Effector memory CD8-positive, alpha-beta T cell (primary cell): ENCODE measurements around the gene GRK6.
"Not testable (repeated sequence)": the region's sequence is repeated elsewhere in the genome, so short reads cannot be mapped to it uniquely, and the experiment has no call there.

Experiments
- ATAC-seq: fragments of 150-1000 bp; cut with Tn5 transposase; replicated peaks from 2 replicates; pipeline ENCODE4 v1.10.0; 2021; ENCODE audit warnings: mild to moderate bottlenecking, moderate library complexity
- DNase-seq, 3 experiments: peaks; one replicate each; pipeline ENCODE4 v3.0.0; 2021
- H3K27ac Mint-ChIP-seq, 2 donors: one replicate each; pipeline ENCODE4 v1.8.0; 2022; ENCODE audit warnings: mild to moderate bottlenecking in 2 of 2, mixed read lengths in 2 of 2, moderate library complexity in 2 of 2
- H3K27me3 Mint-ChIP-seq, 2 donors: one replicate each; pipeline ENCODE4 v1.8.0; 2022; ENCODE audit warnings: mixed read lengths in 2 of 2
- H3K36me3 Mint-ChIP-seq: one replicate; pipeline ENCODE4 v1.8.0; 2022; ENCODE audit warnings: mild to moderate bottlenecking, moderate library complexity, mixed read lengths; ENCODE audit not compliant: insufficient read depth
- H3K4me1 Mint-ChIP-seq, 2 donors: one replicate each; pipeline ENCODE4 v1.8.0; 2022; ENCODE audit warnings: low read depth in 2 of 2, mixed read lengths in 2 of 2
- H3K4me3 Mint-ChIP-seq, 2 donors: one replicate each; pipeline ENCODE4 v1.8.0; 2022; ENCODE audit warnings: mild to moderate bottlenecking in 2 of 2, mixed read lengths in 2 of 2, moderate library complexity in 2 of 2
- H3K9me3 Mint-ChIP-seq, 2 donors: one replicate each; pipeline ENCODE4 v1.8.0; 2022; ENCODE audit warnings: mixed read lengths in 2 of 2

The GRK6 gene

DNA sequence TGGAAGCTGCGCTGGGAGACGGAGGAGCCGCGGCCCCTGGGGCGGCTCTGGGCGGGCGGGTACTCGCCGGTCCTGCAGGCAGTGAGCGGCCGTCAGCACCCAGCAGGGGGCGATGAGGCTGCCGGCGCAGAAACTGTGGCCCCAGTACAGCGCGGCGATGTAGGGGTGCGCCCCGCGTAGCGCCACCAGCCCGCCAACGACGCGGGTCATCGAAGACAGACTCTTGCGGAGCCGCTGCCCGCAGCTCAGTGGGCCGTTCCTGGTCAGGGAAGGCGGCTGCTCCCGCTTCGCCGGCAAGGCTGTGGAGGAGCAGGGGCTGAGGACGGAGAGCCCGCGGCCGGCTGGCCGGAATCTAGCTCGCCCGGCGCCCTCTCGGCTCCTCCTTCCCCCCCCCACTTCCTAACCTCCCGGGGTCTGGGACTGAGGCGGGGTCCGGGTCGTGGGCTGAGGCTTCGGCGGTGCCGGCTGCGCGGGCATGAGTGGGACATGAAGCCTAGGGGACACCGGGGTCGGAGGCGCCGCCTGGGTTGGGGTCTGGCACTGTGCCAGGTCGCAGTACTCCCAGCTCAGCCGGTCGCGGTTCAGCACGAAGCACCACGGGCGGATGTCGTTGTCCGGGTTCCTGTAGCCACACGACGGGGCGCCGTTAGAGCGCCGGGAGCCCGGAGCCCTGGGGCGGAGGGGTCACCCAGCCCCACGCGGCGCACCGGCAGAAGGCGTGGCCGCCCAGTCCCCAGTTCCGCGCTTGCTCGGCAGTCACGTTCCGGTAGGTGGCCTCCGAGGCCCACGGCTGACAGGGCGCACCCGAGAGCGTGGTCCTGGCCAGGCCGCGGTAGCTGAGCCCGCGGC lies 22.5 kb upstream of the GRK6 start:
- Mint-ChIP-seq H3K27ac (peak overlapping the region; percentile 41 to 78), H3K4me3 (peak overlapping the region; percentile 85 to 87), H3K36me3 (peaks cover 6% of the 10 kb centered on the region), H3K4me1 (peaks cover 37 to 40% of the 10 kb centered on the region in 2 donors), H3K27me3 (no peaks in the 10 kb centered on the region), H3K9me3 (no peaks in the 10 kb centered on the region)
- peak; percentile 79 for ATAC-seq
- DNase-seq: peak; percentile 82 to 85 (median 84)

DNA sequence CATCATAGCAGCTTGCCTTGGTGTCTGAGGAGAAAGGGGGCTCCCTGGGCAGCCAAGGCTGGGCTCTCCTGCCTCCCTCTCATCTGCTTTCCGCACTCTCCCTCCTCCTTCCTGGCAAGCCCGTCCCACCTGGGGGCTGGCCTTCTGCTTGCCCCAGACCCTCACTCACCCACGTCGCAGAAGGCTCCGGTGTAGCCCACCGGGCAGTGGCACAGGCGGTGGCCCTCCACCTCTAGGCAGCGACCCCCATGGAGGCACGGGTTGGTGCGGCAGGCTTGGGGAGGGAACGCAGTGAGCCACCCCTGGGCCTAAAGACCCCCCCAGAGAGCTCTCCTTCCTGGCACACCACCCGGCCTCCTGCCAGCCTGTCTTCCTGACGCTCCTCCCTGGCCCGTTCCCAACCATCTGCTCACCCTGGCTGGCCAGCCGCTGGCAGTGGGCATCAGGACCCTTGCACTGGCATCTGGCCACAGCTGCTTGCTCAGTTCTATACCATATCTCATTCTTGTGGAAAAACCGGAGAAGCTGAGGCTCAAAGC lies 21.8 kb upstream of the GRK6 start:
- peak overlapping the region; percentile 85 to 87 for H3K4me3 Mint-ChIP-seq
- H3K27ac Mint-ChIP-seq: peak overlapping the region; percentile 41 to 66
- H3K9me3 Mint-ChIP-seq: no peaks in the 10 kb centered on the region
- H3K4me1 Mint-ChIP-seq: peaks cover 40 to 43% of the 10 kb centered on the region in 2 donors
- no peaks in the 10 kb centered on the region for H3K27me3 Mint-ChIP-seq
- no peak for DNase-seq
- ATAC-seq: no peak
- peaks cover 6% of the 10 kb centered on the region for H3K36me3 Mint-ChIP-seq

DNA sequence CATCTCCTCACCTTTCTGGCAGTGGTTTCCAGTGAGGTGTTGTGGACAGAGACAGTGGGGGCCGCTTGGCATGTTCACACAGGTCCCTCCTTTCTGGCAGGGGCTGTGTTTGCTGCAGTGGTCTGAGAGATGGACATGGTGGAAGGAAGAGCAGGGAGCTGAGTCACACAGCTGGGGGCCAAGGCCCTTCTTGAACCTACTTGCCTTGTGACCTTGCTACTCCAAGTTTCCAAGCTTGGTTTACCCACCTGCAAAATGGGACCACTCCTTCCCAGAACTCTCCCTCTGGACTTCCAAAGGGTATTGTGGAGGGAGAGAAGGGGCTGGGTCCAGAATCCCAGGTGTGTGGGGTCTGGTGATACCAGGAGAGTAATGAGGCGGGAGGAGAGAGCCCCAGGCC lies 21.2 kb upstream of the GRK6 start:
- ATAC-seq (no peak), DNase-seq (no peak)
- peaks cover 41 to 45% of the 10 kb centered on the region in 2 donors for H3K4me1 Mint-ChIP-seq
- H3K9me3 Mint-ChIP-seq: no peaks in the 10 kb centered on the region
- H3K36me3 Mint-ChIP-seq: peaks cover 6% of the 10 kb centered on the region
- peak overlapping the region; percentile 85 to 87 for H3K4me3 Mint-ChIP-seq
- peak overlapping the region; percentile 41 to 66 for H3K27ac Mint-ChIP-seq
- H3K27me3 Mint-ChIP-seq: no peaks in the 10 kb centered on the region

DNA sequence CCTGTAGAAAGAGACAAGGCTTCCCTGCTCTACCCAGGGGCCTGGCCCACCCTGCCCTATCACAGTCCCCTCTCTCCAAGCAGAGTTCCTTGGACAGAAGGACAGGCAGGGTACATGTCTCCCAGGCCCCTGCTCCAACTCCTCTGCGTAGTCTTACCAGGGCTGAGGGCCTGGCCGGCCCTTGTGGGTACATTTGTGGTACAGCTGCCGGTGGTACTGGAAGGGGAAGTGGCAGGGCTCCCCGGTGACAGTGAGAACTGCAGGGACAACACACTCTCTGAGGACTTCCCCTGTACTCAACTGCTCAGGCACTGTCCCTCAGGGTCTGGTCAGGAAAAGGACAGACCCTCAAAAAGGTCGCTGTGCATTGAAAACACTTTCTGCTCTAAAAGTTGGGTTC lies 20.7 kb upstream of the GRK6 start:
- Mint-ChIP-seq H3K9me3 (no peaks in the 10 kb centered on the region), H3K27me3 (no peaks in the 10 kb centered on the region), H3K4me1 (peaks cover 46 to 50% of the 10 kb centered on the region in 2 donors), H3K4me3 (peak overlapping the region; percentile 85 to 87), H3K27ac (peak overlapping the region in 1 of 2 donors; percentile 41), H3K36me3 (peaks cover 6% of the 10 kb centered on the region)
- no peak for DNase-seq
- no peak for ATAC-seq

DNA sequence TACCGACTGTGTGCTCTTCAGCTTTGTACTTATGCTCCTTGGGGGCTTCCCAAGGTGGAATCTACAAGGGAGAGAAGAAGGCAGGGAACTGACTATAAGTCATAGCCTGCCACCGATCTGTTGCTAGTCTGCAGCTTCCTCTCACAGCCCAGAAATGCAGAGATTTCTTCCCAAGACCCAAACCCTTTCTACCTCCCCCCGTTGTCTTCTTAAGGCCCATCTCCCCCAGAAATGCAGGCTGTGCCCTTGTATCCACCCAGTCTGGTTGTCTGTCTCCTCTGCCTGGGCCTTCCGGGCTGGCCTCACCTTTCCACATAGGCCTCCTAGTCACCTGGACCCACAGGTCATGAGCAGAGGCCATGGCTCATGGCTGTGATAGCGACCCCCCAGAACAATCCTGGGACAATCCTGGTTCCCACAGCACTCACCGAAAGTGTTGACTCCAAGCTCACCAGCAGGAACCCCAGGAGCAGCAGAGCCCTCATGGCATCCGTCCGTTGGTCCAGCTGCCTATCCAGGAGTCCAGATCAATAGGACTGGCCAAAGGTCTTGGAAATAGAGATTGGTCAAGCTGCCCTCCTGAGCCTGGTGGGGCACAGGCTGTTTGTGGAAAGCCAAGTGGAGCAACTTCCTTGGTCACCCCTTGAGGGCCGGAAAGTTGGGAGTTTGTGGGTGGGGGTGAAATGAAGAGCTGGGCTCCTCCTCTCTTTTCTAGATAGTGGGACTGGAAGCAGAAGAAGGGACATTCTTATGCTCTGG lies 17.3 kb upstream of the GRK6 start, which contains the start of gene F12:
Gene F12, minus strand, starts transcription at position 522 of the 759 bp plus-strand sequence. Its CDS starts 37 bp downstream, at position 485.
- ATAC-seq (no peak), DNase-seq (no peak)
- peaks cover 47 to 54% of the 10 kb centered on the region in 2 donors for H3K4me1 Mint-ChIP-seq
- no peaks in the 10 kb centered on the region for H3K27me3 Mint-ChIP-seq
- H3K36me3 Mint-ChIP-seq: peaks cover 17% of the 10 kb centered on the region
- H3K4me3 Mint-ChIP-seq: peak within 1 kb of the TSS; percentile 67 to 77
- no peaks in the 10 kb centered on the region for H3K9me3 Mint-ChIP-seq
- peak within 1 kb of the TSS; percentile 49 to 72 for H3K27ac Mint-ChIP-seq

DNA sequence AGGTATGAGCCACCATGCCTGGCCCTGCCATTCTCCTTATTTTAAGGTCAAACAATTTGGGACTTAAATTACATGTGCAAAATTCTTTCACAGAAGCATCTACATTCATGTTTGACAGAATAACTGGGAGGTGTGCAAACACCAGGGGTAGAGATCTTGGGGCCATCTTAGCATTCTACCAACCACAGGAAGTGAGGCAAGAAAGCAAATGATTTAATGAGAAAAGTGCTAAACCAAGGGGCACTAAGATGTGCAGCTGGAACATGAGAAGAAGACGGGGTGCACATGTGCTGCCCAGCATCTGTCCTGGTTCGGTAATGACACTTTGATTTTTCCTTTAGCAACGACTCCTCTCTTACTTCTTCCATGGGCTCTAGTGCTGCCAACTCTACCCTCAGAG lies 15.9 kb upstream of the GRK6 start:
- H3K27me3 Mint-ChIP-seq: no peaks in the 10 kb centered on the region
- H3K4me1 Mint-ChIP-seq: peaks cover 37 to 46% of the 10 kb centered on the region in 2 donors
- H3K27ac Mint-ChIP-seq: peak overlapping the region; percentile 49 to 72
- peaks cover 14% of the 10 kb centered on the region for H3K36me3 Mint-ChIP-seq
- no peak for DNase-seq
- no peaks in the 10 kb centered on the region for H3K9me3 Mint-ChIP-seq
- ATAC-seq: peak; percentile 59
- H3K4me3 Mint-ChIP-seq: peak overlapping the region; percentile 67 to 77

DNA sequence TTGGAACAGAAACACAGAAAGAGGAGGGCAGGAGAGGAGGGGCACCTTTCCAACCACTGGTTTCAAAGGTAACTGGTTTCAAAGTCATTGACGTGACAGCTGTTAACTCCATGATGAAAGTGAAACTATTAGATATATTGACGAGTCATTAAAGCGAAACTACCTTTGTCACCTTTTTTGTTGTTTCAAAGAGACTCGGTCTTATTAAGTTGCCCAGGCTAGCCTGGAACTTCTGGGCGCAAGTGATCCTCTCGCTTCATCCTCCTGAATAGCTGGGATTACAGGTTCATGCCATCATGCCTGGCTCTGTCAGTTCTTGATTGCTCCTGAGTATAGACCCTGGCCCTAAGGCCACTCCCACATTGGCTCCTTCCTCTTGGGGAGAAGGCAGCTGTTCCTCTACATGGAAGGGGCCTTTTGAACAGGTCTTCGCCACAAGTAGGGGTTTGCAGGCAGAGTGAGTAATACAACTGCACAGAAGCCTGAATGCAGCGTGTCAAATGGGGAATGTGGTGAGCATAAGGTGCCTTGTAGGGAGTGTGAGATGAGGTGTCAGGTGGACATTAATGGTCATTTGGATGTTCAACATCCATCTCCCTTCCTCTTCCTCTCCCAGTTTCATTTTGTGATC lies 13.8 kb upstream of the GRK6 start:
- Mint-ChIP-seq H3K9me3 (no peaks in the 10 kb centered on the region), H3K4me3 (peak overlapping the region; percentile 77 to 80), H3K27ac (peak overlapping the region; percentile 93 to 94), H3K4me1 (peaks cover 26 to 35% of the 10 kb centered on the region in 2 donors), H3K36me3 (peaks cover 14% of the 10 kb centered on the region), H3K27me3 (no peaks in the 10 kb centered on the region)
- ATAC-seq (peak; percentile 80), DNase-seq (no peak)

DNA sequence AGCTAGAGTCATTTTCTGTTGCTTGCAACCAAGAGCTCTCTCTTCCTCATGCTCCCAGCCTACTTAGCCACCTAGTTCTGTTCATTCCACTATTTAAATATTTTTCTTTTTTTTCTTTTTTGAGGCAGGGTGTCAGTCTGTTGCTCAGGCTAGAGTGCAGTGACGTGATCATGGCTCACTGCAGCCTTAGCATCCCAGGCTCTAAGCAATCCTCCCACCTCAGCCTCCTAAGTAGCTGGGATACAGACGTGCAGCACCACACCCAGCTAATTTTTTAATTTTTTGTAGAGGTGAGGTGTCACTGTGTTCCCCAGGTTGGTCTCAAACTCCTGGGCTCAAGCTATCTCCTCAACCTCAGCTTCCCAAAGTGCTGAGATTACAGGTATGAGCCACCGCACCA lies 12.0 kb upstream of the GRK6 start:
- Mint-ChIP-seq H3K9me3 (no peaks in the 10 kb centered on the region), H3K4me3 (no peak overlapping the region), H3K4me1 (peaks cover 26 to 31% of the 10 kb centered on the region in 2 donors), H3K36me3 (peaks cover 14% of the 10 kb centered on the region), H3K27ac (peak overlapping the region; percentile 10 to 55), H3K27me3 (no peaks in the 10 kb centered on the region)
- DNase-seq (no peak), ATAC-seq (no peak)

DNA sequence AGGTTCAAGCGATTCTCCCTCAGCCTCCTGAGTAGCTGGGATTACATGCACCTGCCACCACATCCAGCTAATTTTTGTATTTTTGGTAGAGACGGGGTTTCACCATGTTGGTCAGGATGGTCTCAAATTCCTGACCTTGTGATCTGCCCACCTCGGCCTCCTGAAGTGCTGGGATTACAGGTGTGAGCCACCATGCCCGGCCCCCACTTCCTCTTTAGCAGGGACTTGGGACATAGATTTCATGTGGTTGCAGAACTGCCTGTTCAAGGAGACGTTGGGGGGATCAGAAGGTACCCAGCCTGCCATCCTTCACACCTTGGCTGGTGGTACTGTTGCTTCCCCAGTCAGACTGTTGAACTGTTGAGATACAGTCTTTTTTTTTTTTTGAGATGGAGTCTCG lies 9.4 kb upstream of the GRK6 start:
- ATAC-seq, H3K27ac Mint-ChIP-seq, H3K4me3 Mint-ChIP-seq, H3K9me3 Mint-ChIP-seq, DNase-seq, H3K27me3 Mint-ChIP-seq: not testable (repeated sequence)
- H3K36me3 Mint-ChIP-seq: peaks cover 11% of the 10 kb centered on the region
- H3K4me1 Mint-ChIP-seq: peaks cover 12 to 15% of the 10 kb centered on the region in 2 donors

DNA sequence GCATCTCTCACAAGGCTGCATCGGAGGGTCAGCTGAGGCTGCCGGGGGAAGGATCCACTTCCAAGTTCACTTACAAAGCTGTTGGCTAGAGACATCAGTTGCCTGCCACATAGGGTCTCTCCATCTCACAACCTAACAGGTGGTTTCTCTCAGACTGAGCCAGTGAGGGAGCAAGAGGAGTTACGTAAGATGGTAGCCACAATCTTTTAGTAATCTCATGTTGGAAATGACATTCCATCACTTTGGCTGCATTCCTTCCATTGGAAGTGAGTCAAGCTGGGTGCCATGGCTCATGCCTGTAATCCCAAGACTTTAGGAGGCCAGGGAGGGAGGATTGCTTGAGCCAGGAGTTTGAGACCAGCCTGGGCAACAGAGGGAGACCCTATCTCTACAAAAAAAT lies 7.4 kb upstream of the GRK6 start:
- no peak overlapping the region for H3K27ac Mint-ChIP-seq
- peaks cover 3 to 5% of the 10 kb centered on the region in 2 donors for H3K4me1 Mint-ChIP-seq
- H3K4me3 Mint-ChIP-seq: no peak overlapping the region
- DNase-seq (no peak), ATAC-seq (no peak)
- H3K9me3 Mint-ChIP-seq: no peaks in the 10 kb centered on the region
- no peaks in the 10 kb centered on the region for H3K27me3 Mint-ChIP-seq
- no peaks in the 10 kb centered on the region for H3K36me3 Mint-ChIP-seq

DNA sequence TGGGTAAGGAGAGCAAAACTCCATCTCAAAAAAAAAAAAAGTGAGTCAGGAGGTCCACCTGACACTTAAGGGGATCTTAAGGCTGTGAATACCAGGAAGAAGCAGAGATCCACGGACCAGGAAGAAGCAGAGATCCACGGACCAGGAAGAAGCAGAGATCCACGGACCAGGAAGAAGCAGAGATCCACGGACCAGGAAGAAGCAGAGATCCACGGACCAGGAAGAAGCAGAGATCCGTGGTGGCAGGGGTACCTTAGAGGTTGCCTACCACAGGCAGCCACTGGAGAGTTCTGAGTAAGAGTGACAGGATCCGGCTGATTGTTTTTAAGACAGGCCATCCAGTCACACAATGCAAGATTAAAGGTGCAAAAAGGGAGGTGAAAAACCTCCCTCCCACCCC lies 6.0 kb upstream of the GRK6 start:
- H3K27me3 Mint-ChIP-seq, ATAC-seq, DNase-seq, H3K27ac Mint-ChIP-seq, H3K9me3 Mint-ChIP-seq, H3K4me3 Mint-ChIP-seq, H3K4me1 Mint-ChIP-seq, H3K36me3 Mint-ChIP-seq: not testable (repeated sequence)

DNA sequence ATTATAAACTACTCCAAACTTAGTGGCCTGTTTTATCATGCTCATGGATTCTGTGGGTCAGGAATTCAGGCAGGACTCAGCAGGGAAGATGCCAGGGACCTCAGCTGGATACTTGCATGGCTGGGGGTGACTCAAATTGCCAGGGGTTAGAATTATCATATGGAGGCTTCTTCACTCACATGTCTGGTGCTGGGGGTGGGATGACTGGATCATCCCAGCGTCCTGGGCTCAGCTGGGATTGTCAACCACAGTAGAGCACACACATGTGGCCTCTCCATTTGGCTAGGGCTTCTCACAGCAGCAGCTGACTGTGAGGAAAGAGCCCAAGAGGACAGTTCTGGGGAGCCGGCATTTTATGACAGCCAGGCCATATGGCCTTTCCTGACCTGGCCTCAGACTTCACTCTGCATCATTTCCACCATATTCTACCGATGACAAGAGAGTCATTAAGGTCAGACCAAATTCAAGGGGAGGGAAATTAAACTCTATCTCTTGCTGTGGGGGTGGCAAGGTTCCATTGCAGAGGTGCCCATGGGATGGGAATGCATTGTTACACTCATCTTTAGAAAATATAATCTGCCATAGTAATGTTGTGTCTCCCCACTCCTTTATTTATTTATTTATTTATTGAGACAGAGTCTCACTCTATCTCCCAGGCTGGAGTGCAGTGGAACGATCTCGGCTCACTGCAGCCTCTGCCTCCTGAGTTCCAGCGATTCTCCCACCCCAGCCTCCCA lies 5.2 kb upstream of the GRK6 start:
- no peak overlapping the region for H3K27ac Mint-ChIP-seq
- peaks cover 8% of the 10 kb centered on the region for H3K36me3 Mint-ChIP-seq
- peaks cover 12 to 13% of the 10 kb centered on the region in 2 donors for H3K4me1 Mint-ChIP-seq
- no peak for DNase-seq
- no peaks in the 10 kb centered on the region for H3K9me3 Mint-ChIP-seq
- no peak overlapping the region for H3K4me3 Mint-ChIP-seq
- no peaks in the 10 kb centered on the region for H3K27me3 Mint-ChIP-seq
- ATAC-seq: no peak
